ENCODE results near the gene ZNF652. TPM values are rescaled to one million over a fixed set of nuclear protein-coding genes. Genes with fewer than 3 reads are reported as not detected.
A peak's percentile ranks its signal among the peaks of the same experiment; 100 is the strongest.

The ZNF652 gene
- total RNA-seq, 2 donors from 2014 or later, result 42.6 to 60.0 TPM

- TF ChIP-seq, protein P1, sequence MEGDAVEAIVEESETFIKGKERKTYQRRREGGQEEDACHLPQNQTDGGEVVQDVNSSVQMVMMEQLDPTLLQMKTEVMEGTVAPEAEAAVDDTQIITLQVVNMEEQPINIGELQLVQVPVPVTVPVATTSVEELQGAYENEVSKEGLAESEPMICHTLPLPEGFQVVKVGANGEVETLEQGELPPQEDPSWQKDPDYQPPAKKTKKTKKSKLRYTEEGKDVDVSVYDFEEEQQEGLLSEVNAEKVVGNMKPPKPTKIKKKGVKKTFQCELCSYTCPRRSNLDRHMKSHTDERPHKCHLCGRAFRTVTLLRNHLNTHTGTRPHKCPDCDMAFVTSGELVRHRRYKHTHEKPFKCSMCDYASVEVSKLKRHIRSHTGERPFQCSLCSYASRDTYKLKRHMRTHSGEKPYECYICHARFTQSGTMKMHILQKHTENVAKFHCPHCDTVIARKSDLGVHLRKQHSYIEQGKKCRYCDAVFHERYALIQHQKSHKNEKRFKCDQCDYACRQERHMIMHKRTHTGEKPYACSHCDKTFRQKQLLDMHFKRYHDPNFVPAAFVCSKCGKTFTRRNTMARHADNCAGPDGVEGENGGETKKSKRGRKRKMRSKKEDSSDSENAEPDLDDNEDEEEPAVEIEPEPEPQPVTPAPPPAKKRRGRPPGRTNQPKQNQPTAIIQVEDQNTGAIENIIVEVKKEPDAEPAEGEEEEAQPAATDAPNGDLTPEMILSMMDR (conservative IDR thresholded peaks at IDR 0.05), result no peak
- WGBS, 2 experiments (ENCODE audit: insufficient coverage in 1 of 2, insufficient read length in 1 of 2), result 100% methylated on average over 1 of the region's 1 CpG; no CpG with 5 or more reads in 1 of the 2 experiments
- Histone ChIP-seq H3K27me3 (ENCODE audit: control insufficient read depth, insufficient read depth, low read length, poor library complexity, severe bottlenecking) (no peaks in the 10 kb centered on the region), H3K4me3 (ENCODE audit: low read length) (no peak overlapping the region), H3K9ac (ENCODE audit: extremely low read depth, low read length, poor library complexity, severe bottlenecking) (no peak overlapping the region), H3K4me1 (ENCODE audit: control insufficient read depth, insufficient read depth, low read length) (no peaks in the 10 kb centered on the region), H3K9me3 (ENCODE audit: control insufficient read depth, low read length) (no peaks in the 10 kb centered on the region), H3K27ac (ENCODE audit: low read depth, low read length) (no peak overlapping the region), H3K36me3 (ENCODE audit: control insufficient read depth, insufficient read depth, low read length) (no peaks in the 10 kb centered on the region)
- no peak for DNase-seq
- Mint-ChIP-seq H3K9me3 (peaks cover 3% of the 10 kb centered on the region), H3K27me3 (ENCODE audit: insufficient read depth) (no peaks in the 10 kb centered on the region), H3K27ac (no peak overlapping the region), H3K4me3 (no peak overlapping the region), H3K4me1 (peaks cover 4% of the 10 kb centered on the region), H3K36me3 (ENCODE audit: low read depth) (peaks cover 3% of the 10 kb centered on the region)
These were observed 28.2 kb downstream of the ZNF652 start for GRCh38 chr17:49333804-49334203.

GRCh38 chr17:49327835-49328784 is 33.9 kb downstream of the ZNF652 start:
- Histone ChIP-seq H3K9ac (ENCODE audit: extremely low read depth, low read length, poor library complexity, severe bottlenecking) (no peak overlapping the region), H3K4me1 (ENCODE audit: control insufficient read depth, insufficient read depth, low read length) (no peaks in the 10 kb centered on the region), H3K27ac (ENCODE audit: low read depth, low read length) (no peak overlapping the region), H3K4me3 (ENCODE audit: low read length) (no peak overlapping the region), H3K9me3 (ENCODE audit: control insufficient read depth, low read length) (no peaks in the 10 kb centered on the region), H3K36me3 (ENCODE audit: control insufficient read depth, insufficient read depth, low read length) (no peaks in the 10 kb centered on the region), H3K27me3 (ENCODE audit: control insufficient read depth, insufficient read depth, low read length, poor library complexity, severe bottlenecking) (no peaks in the 10 kb centered on the region)
- no peaks in the 10 kb centered on the region for H3K36me3 Mint-ChIP-seq (ENCODE audit: low read depth)
- no peaks in the 10 kb centered on the region for H3K27me3 Mint-ChIP-seq (ENCODE audit: insufficient read depth)
- H3K9me3 Mint-ChIP-seq, result no peaks in the 10 kb centered on the region
- no peaks in the 10 kb centered on the region for H3K4me1 Mint-ChIP-seq
- 90 to 100% methylated on average over 1 to 3 of the region's 5 CpGs for WGBS, 2 experiments (ENCODE audit: insufficient coverage in 1 of 2, insufficient read length in 1 of 2)
- TF ChIP-seq, protein P1 (conservative IDR thresholded peaks at IDR 0.05), result no peak
- no peak for DNase-seq
- H3K27ac Mint-ChIP-seq, result peak overlapping the region; percentile 7
- H3K4me3 Mint-ChIP-seq, result no peak overlapping the region

GRCh38 chr17:49325980-49326379 is 36.1 kb downstream of the ZNF652 start:
- H3K9me3 ChIP-seq (ENCODE audit: control insufficient read depth, low read length), result no peaks in the 10 kb centered on the region
- TF ChIP-seq, protein P1 (conservative IDR thresholded peaks at IDR 0.05), result no peak
- WGBS, 2 experiments (ENCODE audit: insufficient coverage in 1 of 2, insufficient read length in 1 of 2), result 88 to 96% methylated on average over 1 to 2 of the region's 2 CpGs

More at GRCh38 chr17:49325980-49326379, 36.1 kb downstream of the ZNF652 start:
- no peak for DNase-seq
- Mint-ChIP-seq H3K4me3 (no peak overlapping the region), H3K27me3 (ENCODE audit: insufficient read depth) (no peaks in the 10 kb centered on the region), H3K36me3 (ENCODE audit: low read depth) (peaks cover 2% of the 10 kb centered on the region), H3K27ac (no peak overlapping the region), H3K9me3 (no peaks in the 10 kb centered on the region), H3K4me1 (no peaks in the 10 kb centered on the region)
- Histone ChIP-seq H3K27me3 (ENCODE audit: control insufficient read depth, insufficient read depth, low read length, poor library complexity, severe bottlenecking) (no peaks in the 10 kb centered on the region), H3K9ac (ENCODE audit: extremely low read depth, low read length, poor library complexity, severe bottlenecking) (no peak overlapping the region), H3K4me3 (ENCODE audit: low read length) (no peak overlapping the region), H3K4me1 (ENCODE audit: control insufficient read depth, insufficient read depth, low read length) (no peaks in the 10 kb centered on the region), H3K36me3 (ENCODE audit: control insufficient read depth, insufficient read depth, low read length) (peaks cover 9% of the 10 kb centered on the region), H3K27ac (ENCODE audit: low read depth, low read length) (no peak overlapping the region)
